Common myeloid progenitor, CD34-positive (primary cell): Measurements from ENCODE around the gene POGLUT2.

ENCODE experiments used
- CTCF ChIA-PET: fragments of 350-600 bp; sonication (Branson Sonifier 250); formaldehyde crosslinking; loops from one replicate; lab custom pipeline; 2021; ENCODE audit warnings: antibody characterized with exemption; lab: Charles Lee
- POLR2A ChIA-PET: fragments of 350-600 bp; sonication (Branson Sonifier 250); formaldehyde crosslinking; loops from one replicate; lab custom pipeline; 2021; ENCODE audit warnings: antibody characterized with exemption; lab: Charles Lee
- DNase-seq, 3 donors: peaks; one replicate each; pipeline versions ENCODE4 v3.0.0 to v3.0.0-alpha.2; 2013
- H3K27ac ChIP-seq, 2 experiments: 1 replicate in 1 of 2; 2 replicates in 1 of 2; pipeline ENCODE4 v1.7.0; 2013; ENCODE audit warnings: inconsistent platforms in 2 of 2, low read length in 2 of 2, mild to moderate bottlenecking in 2 of 2, low read depth in 1 of 2, moderate library complexity in 1 of 2; ENCODE audit not compliant: severe bottlenecking in 2 of 2, insufficient read depth in 1 of 2, poor library complexity in 1 of 2
- H3K27me3 ChIP-seq, 5 experiments: replicated peaks in 2 of 5; 1 replicate in 3 of 5; 2 replicates in 2 of 5; pipeline versions ENCODE4 v1.6.1 to v1.7.0; 2013; ENCODE audit warnings: low read length in 4 of 5, mild to moderate bottlenecking in 2 of 5, moderate library complexity in 2 of 5, inconsistent platforms in 1 of 5; ENCODE audit not compliant: insufficient read depth in 5 of 5, control insufficient read depth in 4 of 5
- H3K36me3 ChIP-seq, 4 experiments: 1 replicate in 2 of 4; 2 replicates in 2 of 4; pipeline versions ENCODE4 v1.6.1 to v1.7.0; 2013; ENCODE audit warnings: low read length in 3 of 4, control low read depth in 1 of 4, mild to moderate bottlenecking in 1 of 4; ENCODE audit not compliant: control insufficient read depth in 4 of 4, insufficient read depth in 4 of 4
- H3K4me1 ChIP-seq, 4 experiments: 1 replicate in 3 of 4; 2 replicates in 1 of 4; pipeline versions ENCODE4 v1.6.1 to v1.7.1; 2013; ENCODE audit warnings: low read length in 3 of 4, mild to moderate bottlenecking in 3 of 4, control low read depth in 1 of 4, inconsistent platforms in 1 of 4, moderate library complexity in 1 of 4; ENCODE audit not compliant: control insufficient read depth in 4 of 4, insufficient read depth in 4 of 4; ENCODE audit errors: control extremely low read depth in 1 of 4
- H3K4me3 ChIP-seq, 7 experiments: 1 replicate in 4 of 7; 2 replicates in 3 of 7; pipeline versions ENCODE4 v1.5.1 to v1.7.0; 2013; ENCODE audit warnings: mild to moderate bottlenecking in 7 of 7, low read length in 6 of 7, moderate library complexity in 6 of 7, inconsistent platforms in 2 of 7, low read depth in 2 of 7, control low read depth in 1 of 7; ENCODE audit not compliant: insufficient read depth in 4 of 7, control insufficient read depth in 1 of 7; ENCODE audit errors: extremely low read depth in 1 of 7
- H3K9me3 ChIP-seq, 5 experiments: 1 replicate in 4 of 5; 2 replicates in 1 of 5; pipeline versions ENCODE4 v1.6.1 to v1.7.1; 2013; ENCODE audit warnings: low read length in 4 of 5, mild to moderate bottlenecking in 2 of 5, inconsistent platforms in 1 of 5, low read depth in 1 of 5, moderate library complexity in 1 of 5; ENCODE audit not compliant: control insufficient read depth in 4 of 5, insufficient read depth in 2 of 5; ENCODE audit errors: control extremely low read depth in 1 of 5
- WGBS: methylation state at CpG from one replicate; pipeline ENCODE4 v1.1.5; 2013; ENCODE audit not compliant: insufficient coverage; 5-methylcytosine and 5-hydroxymethylcytosine counted together

POGLUT2 gene

DNA sequence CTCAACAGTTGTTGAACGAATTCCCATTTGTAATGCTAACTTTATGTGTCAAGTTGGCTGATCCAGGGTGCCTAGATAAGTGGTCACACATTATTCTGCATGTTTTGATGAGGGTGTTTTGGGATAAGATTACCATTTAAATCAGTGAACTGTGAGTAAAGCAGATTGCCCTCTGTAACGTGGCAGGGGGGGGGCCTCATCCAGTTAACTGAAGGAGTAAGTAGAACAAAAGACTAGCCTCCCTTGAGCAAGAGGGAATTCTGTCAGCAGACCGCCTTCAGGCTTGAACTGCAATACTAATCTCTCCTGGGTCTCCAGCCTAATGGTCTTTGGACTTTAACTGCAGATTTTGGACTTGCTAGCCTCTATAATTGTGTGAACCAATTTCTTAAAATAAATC is 21.0 kb downstream of the POGLUT2 start:
- H3K9me3 ChIP-seq = peaks cover 0 to 11% (median 0%) of the 10 kb centered on the region in 5 experiments
- ChIA-PET CTCF (no interaction called here), POLR2A (no interaction called here)
- H3K4me3 ChIP-seq = no peak overlapping the region
- H3K36me3 ChIP-seq = peaks cover 0 to 5% (median 0%) of the 10 kb centered on the region in 4 experiments
- H3K27me3 ChIP-seq = no peaks in the 10 kb centered on the region
- H3K27ac ChIP-seq = no peak overlapping the region
- H3K4me1 ChIP-seq = peaks cover 17 to 65% (median 53%) of the 10 kb centered on the region in 4 experiments
- WGBS = 93% methylated on average over 3 of the region's 3 CpGs
- DNase-seq = no peak

DNA sequence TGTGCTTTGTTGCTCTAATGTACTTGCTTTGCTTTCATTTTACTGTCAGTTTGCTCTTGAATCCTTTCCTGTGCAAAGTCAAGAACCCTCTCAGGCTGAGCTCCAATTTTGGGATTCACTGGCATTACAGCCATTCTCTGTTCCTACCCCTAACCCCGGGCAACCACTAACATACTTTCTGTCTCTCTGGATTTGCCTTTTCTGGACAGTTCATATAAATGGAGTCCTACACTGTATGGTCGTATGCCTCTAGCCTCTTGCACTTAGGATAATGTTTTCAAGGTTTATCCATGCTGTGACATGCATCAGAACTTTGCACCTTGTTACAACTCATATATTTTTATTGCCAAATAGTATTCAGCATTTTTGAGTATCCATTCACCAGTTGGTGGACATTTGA is 22.5 kb downstream of the POGLUT2 start:
- ChIA-PET POLR2A (no interaction called here), CTCF (interaction anchor here (9.0 kb wide), 1 partner anchor 25 kb away, joined by 77 read pairs; the partner anchor contains the start of genes BIVM and POGLUT2)
- no peak overlapping the region for H3K27ac ChIP-seq
- H3K36me3 ChIP-seq = no peaks in the 10 kb centered on the region
- DNase-seq = no peak
- peak overlapping the region in 1 of 7 experiments; percentile 1 for H3K4me3 ChIP-seq
- 100% methylated on average over 1 of the region's 2 CpGs for WGBS
- peaks cover 0 to 2% (median 0%) of the 10 kb centered on the region in 5 experiments for H3K9me3 ChIP-seq
- H3K27me3 ChIP-seq = no peaks in the 10 kb centered on the region
- H3K4me1 ChIP-seq = peaks cover 24 to 74% (median 64%) of the 10 kb centered on the region in 4 experiments

DNA sequence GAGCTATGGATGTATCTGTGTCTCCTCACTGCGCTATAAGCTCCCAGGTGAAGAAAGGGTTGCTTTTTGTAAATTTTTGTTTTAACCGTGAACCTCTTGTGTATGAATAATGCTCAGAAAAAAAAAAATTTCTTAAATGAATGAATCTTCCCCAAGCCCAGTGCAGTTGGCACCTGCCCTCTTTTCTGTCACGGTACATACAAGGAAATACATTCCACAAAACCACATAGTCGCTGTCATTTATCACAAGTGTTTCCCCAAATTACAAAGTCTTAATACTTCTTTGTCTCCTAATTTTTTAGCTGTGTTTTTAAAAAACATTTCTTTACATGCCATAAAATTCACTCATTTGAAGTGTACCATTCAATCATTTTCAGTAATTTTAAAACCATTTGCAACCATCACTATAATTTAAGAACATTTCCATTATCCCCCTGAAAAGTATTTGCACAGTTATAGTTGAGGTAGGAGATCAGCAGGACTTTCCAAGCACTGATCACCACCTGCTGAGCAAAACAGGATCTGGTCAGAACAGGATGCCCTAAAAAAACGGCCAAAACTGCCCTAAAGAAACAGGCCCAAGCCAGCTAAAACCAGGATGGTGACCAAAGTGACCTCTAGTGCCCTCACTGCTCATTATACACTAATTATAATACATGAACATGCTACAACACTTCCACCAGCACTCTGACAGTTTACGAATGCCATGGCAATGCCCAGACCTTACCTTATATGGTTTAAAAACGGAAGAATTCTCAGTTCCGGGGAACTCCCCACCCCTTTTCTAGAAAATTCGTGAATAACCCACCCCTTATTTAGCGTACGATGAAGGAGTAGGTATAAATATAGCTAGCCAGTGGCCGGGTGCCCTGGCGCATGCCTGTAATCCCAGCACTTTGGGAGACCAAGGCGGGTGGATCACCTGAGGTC is 23.9 kb downstream of the POGLUT2 start:
- H3K4me3 ChIP-seq = peak overlapping the region in 5 of 7 experiments; percentile 15 to 96 (median 89)
- ChIA-PET POLR2A (interaction anchor here (2.4 kb wide), 1 partner anchor 25 kb away, joined by 15 read pairs; no protein-coding TSS in a partner anchor), CTCF (interaction anchor here (0.7 to 9.0 kb wide), 5 partner anchors 15 to 180 kb away, joined by 3 to 77 read pairs (median 4); partner anchors contain the start of genes BIVM and POGLUT2)
- H3K27ac ChIP-seq = peak overlapping the region; percentile 30 to 86
- H3K9me3 ChIP-seq = peaks cover 0 to 2% (median 0%) of the 10 kb centered on the region in 5 experiments
- H3K4me1 ChIP-seq = peaks cover 31 to 74% (median 59%) of the 10 kb centered on the region in 4 experiments
- H3K27me3 ChIP-seq = no peaks in the 10 kb centered on the region
- WGBS = 40% methylated on average over 5 of the region's 14 CpGs
- H3K36me3 ChIP-seq = peaks cover 0 to 7% (median 1%) of the 10 kb centered on the region in 4 experiments
- peak in 2 of 3 donors; percentile 69 to 78 for DNase-seq

DNA sequence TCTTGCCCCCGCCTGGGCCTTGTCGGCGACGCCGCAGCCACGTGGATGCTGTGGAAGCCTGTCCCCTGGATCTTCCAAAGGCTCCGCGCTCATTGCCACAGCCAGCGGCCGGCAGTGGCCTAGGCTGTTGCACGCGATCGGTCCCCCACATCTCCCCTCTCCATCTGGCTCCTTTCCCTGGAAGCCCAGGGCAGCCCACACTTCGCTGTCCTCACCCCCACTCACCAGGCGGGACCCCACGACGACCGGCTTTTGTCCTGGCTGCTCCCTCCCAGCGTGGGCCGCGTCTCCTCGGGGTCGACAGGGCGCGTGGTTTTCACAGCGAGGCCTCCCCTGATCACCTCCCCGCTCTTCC is 24.6 kb downstream of the POGLUT2 start:
- Histone ChIP-seq H3K9me3 (peaks cover 0 to 2% (median 0%) of the 10 kb centered on the region in 5 experiments), H3K27ac (peak overlapping the region; percentile 18 to 86), H3K4me3 (peak overlapping the region in 6 of 7 experiments; percentile 85 to 96 (median 88)), H3K4me1 (peaks cover 32 to 69% (median 53%) of the 10 kb centered on the region in 4 experiments), H3K27me3 (no peaks in the 10 kb centered on the region), H3K36me3 (peaks cover 0 to 7% (median 1%) of the 10 kb centered on the region in 4 experiments)
- ChIA-PET POLR2A (interaction anchor here (0.7 to 2.4 kb wide), 3 partner anchors 24 to 72 kb away, joined by 4 to 15 read pairs (median 7); partner anchors contain the start of gene ERCC5), CTCF (interaction anchor here (0.7 to 9.0 kb wide), 5 partner anchors 14 to 127 kb away, joined by 3 to 77 read pairs (median 4); partner anchors contain the start of genes BIVM and POGLUT2)
- 69% methylated on average over 25 of the region's 27 CpGs for WGBS
- peak in 1 of 3 donors; percentile 50 for DNase-seq

DNA sequence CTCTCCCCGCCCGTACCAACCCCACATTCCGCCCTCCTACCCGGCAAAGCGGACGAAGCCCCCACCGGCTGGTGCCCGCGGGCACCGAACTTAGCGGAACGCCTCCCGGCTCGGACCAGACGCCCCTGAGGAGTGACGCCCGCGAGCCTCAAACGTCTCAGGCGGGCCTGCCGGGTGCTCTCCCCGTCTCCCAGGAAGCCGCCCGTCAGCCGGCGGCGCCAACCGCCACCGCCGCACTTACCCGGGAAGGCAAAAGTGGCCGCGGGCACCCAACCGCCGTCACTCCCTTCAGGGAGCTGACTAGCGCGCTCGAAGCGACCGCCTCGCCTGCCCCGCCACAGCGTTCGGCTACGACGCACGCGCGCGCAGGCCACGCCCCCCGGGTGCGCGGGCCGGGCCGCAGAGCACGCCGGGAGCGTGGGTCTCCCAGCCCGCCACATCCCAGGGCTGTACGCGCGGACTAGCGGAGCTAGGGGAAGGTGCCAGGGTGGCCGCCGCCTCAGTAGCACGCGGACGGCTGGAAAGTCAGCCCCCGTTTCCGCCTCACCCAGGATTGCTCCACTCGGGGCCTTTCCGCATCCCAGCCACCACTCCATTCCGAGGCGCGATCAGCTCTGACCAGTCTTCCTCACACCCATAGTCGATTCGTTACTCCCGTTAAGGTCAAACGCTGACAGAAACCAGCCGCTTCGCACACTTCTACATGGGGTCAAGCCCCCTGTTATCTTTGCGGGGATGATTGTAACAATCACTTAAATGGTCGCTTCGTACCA is 25.1 kb downstream of the POGLUT2 start, which contains the start of gene TEX30:
TSS of gene TEX30 (minus strand) at position 346 of the 773 bp plus-strand sequence. CDS start 3,760 bp downstream, outside the sequence.
- Histone ChIP-seq H3K4me1 (peaks cover 28 to 63% (median 48%) of the 10 kb centered on the region in 4 experiments), H3K27me3 (no peaks in the 10 kb centered on the region), H3K4me3 (peak within 1 kb of the TSS; percentile 81 to 96 (median 88)), H3K9me3 (peaks cover 0 to 2% (median 0%) of the 10 kb centered on the region in 5 experiments), H3K36me3 (peaks cover 0 to 7% (median 1%) of the 10 kb centered on the region in 4 experiments), H3K27ac (peak within 1 kb of the TSS; percentile 30 to 86)
- 4% methylated on average over 74 of the region's 85 CpGs for WGBS
- CTCF ChIA-PET = interaction anchor here (0.8 to 9.0 kb wide), 6 partner anchors 14 to 121 kb away, joined by 3 to 77 read pairs (median 4); partner anchors contain the start of genes BIVM and POGLUT2
- DNase-seq = peak; percentile 82 to 90 (median 88)
- POLR2A ChIA-PET = interaction anchor here (0.6 to 2.4 kb wide), 4 partner anchors 24 to 1235 kb away, joined by 3 to 15 read pairs (median 6); partner anchors contain the start of gene ERCC5

DNA sequence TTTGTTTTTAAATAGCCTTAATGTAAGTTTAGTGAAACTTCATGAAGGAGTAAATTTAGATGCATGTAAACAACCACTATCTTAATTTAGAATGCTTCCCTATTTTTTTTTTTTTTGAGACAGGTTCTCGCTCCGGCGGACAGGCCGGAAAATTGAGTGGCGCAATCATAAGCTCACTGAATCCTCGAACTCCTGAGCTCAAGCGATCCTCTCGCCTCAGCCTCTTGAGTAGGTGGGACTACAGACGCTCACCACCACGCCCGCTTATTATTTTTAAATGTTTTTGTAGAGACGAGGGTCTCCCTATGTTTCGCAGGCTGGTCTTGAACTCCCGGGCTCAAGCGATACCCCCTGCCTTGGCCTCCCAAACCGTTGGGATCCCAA is 26.7 kb downstream of the POGLUT2 start:
- no peak for DNase-seq
- 97% methylated on average over 16 of the region's 16 CpGs for WGBS
- POLR2A ChIA-PET = interaction anchor here (0.6 kb wide), 1 partner anchor 28 kb away, joined by 3 read pairs; no protein-coding TSS in a partner anchor
- Histone ChIP-seq H3K27me3 (no peaks in the 10 kb centered on the region), H3K4me1 (peaks cover 28 to 60% (median 46%) of the 10 kb centered on the region in 4 experiments), H3K27ac (no peak overlapping the region), H3K9me3 (no peaks in the 10 kb centered on the region), H3K36me3 (peaks cover 0 to 12% (median 2%) of the 10 kb centered on the region in 4 experiments), H3K4me3 (peak overlapping the region in 3 of 7 experiments; percentile 11 to 96 (median 91))
- CTCF ChIA-PET = interaction anchor here (0.6 to 9.0 kb wide), 4 partner anchors 12 to 251 kb away, joined by 3 to 77 read pairs (median 4); partner anchors contain the start of genes BIVM and POGLUT2
